Stimulated activated naive CD4-positive, alpha-beta T cell treated with Interleukin-2 at 50 U/mL for 16 hours (primary cell): ENCODE measurements around the gene KLF15.

Experiments
- DNase-seq: peaks from one replicate; lab custom pipeline; 2025; lab: John Stamatoyannopoulos, UW

The KLF15 gene

GRCh38 chr3:126306397-126306796, 50.8 kb downstream of the KLF15 start:
- DNase-seq, result no peak

GRCh38 chr3:126305427-126305826, 51.8 kb downstream of the KLF15 start:
- DNase-seq, result no peak

GRCh38 chr3:126304704-126305103, 52.5 kb downstream of the KLF15 start:
- DNase-seq, result no peak

- no peak for DNase-seq
Observed at GRCh38 chr3:126304291-126304690, 52.9 kb downstream of the KLF15 start.

GRCh38 chr3:126303272-126303671, 53.9 kb downstream of the KLF15 start:
- no peak for DNase-seq

GRCh38 chr3:126300761-126301481, 56.3 kb downstream of the KLF15 start:
- DNase-seq, result no peak

- DNase-seq, result no peak
Observed at GRCh38 chr3:126300001-126300760, 57.0 kb downstream of the KLF15 start.

- DNase-seq, result no peak
Observed at GRCh38 chr3:126295407-126295939, 61.7 kb downstream of the KLF15 start.

GRCh38 chr3:126294211-126294808, 62.9 kb downstream of the KLF15 start:
- DNase-seq, result no peak

- no peak for DNase-seq
Observed at GRCh38 chr3:126293370-126294082, 63.7 kb downstream of the KLF15 start.
